HG02610 (cell line): Measurements from ENCODE around the gene ANG.
"Not testable (repeated sequence)": the region's sequence is repeated elsewhere in the genome, so short reads cannot be mapped to it uniquely, and the experiment has no call there.

Experiments used
- ATAC-seq: cut with Tn5 transposase; IDR thresholded peaks from one replicate; pipeline ENCODE4 v1.9.1; 2021; ENCODE audit warnings: mild to moderate bottlenecking, moderate library complexity; ENCODE audit not compliant: unreplicated experiment

The ANG gene

GRCh38 chr14:20688167-20688839, at the start of gene ANG:
ANG (plus strand) TSS chr14:20688764; CDS start chr14:20693565, 4,801 bp downstream.
- no peak for ATAC-seq

- no peak for ATAC-seq
These were observed 47.0 kb upstream of the ANG start, which contains the start of gene OR6S1 for GRCh38 chr14:20641591-20641990. OR6S1 (minus strand) TSS chr14:20641691; CDS start chr14:20641691, 0 bp downstream.

GRCh38 chr14:20642182-20642581, 46.4 kb upstream of the ANG start:
- no peak for ATAC-seq

- ATAC-seq: not testable (repeated sequence)
These were observed 45.8 kb upstream of the ANG start for GRCh38 chr14:20642755-20643154.

GRCh38 chr14:20644520-20644919, 44.0 kb upstream of the ANG start:
- no peak for ATAC-seq

- ATAC-seq: no peak
These were observed 43.1 kb upstream of the ANG start for GRCh38 chr14:20645481-20645880.

- no peak for ATAC-seq
These were observed 35.3 kb upstream of the ANG start for GRCh38 chr14:20652996-20653975.

- ATAC-seq: no peak
These were observed 32.7 kb upstream of the ANG start for GRCh38 chr14:20655851-20656250.

GRCh38 chr14:20656274-20656673, 32.3 kb upstream of the ANG start:
- no peak for ATAC-seq

GRCh38 chr14:20657216-20658211, 31.1 kb upstream of the ANG start:
- no peak for ATAC-seq

GRCh38 chr14:20658246-20658645, 30.3 kb upstream of the ANG start:
- no peak for ATAC-seq

- ATAC-seq: no peak
These were observed 29.2 kb upstream of the ANG start for GRCh38 chr14:20659336-20659735.

- no peak for ATAC-seq
These were observed 28.7 kb upstream of the ANG start for GRCh38 chr14:20659813-20660395.

GRCh38 chr14:20661197-20661596, 27.4 kb upstream of the ANG start:
- no peak for ATAC-seq

- ATAC-seq: peak; percentile 37
These were observed 25.4 kb upstream of the ANG start for GRCh38 chr14:20662968-20663732.

GRCh38 chr14:20666400-20666961, 22.1 kb upstream of the ANG start:
- not testable (repeated sequence) for ATAC-seq

- ATAC-seq: peak; percentile 79
These were observed 20.6 kb upstream of the ANG start for GRCh38 chr14:20667957-20668356.

- no peak for ATAC-seq
These were observed 19.6 kb upstream of the ANG start for GRCh38 chr14:20668969-20669368.

- peak; percentile 39 for ATAC-seq
These were observed 16.8 kb upstream of the ANG start for GRCh38 chr14:20671597-20672283.
